H1 (cell line): ENCODE measurements around the gene COL5A1. TPM values are rescaled to one million over a fixed set of nuclear protein-coding genes. Genes with fewer than 3 reads are reported as not detected.

Source experiments
- CTCF ChIA-PET: fragments of 300-600 bp; sonication (Branson Sonifier 250); formaldehyde crosslinking; loops from one replicate; lab custom pipeline; 2021; ENCODE audit not compliant: partially characterized antibody; lab: Charles Lee
- POLR2A ChIA-PET: fragments of 300-600 bp; sonication (Branson Sonifier 250); formaldehyde crosslinking; loops from one replicate; lab custom pipeline; 2021; ENCODE audit warnings: inconsistent platforms; ENCODE audit not compliant: partially characterized antibody; lab: Charles Lee
- DNase-seq, 2 experiments: peaks; one replicate each; pipeline versions ENCODE4 v3.0.0 to v3.0.0-alpha.2; 2010 to 2022; ENCODE audit warnings: low spot score in 2 of 2, low read depth in 1 of 2, mixed read lengths in 1 of 2
- FAIRE-seq: peaks from 2 replicates; lab custom pipeline; 2011; peaks lifted over from hg19 to GRCh38; lab: Jason Lieb, UNC
- H2AFZ ChIP-seq: 2 replicates; pipeline ENCODE4 v1.8.1; 2012; ENCODE audit warnings: low read length, inconsistent platforms
- H2AK5ac ChIP-seq: 2 replicates; pipeline ENCODE4 v1.6.1; 2013; ENCODE audit warnings: low read depth, low read length
- H2BK120ac ChIP-seq: replicated peaks from 2 replicates; pipeline ENCODE3; 2013; ENCODE audit warnings: low read depth, low read length, inconsistent platforms
- H2BK12ac ChIP-seq: 2 replicates; pipeline ENCODE4 v1.6.1; 2013; ENCODE audit warnings: low read depth, low read length
- H2BK15ac ChIP-seq: 2 replicates; pipeline ENCODE4 v1.6.1; 2013; ENCODE audit warnings: low read length
- H2BK20ac ChIP-seq: 2 replicates; pipeline ENCODE4 v1.6.1; 2013; ENCODE audit warnings: low read length
- H2BK5ac ChIP-seq: 2 replicates; pipeline ENCODE4 v1.6.1; 2013; ENCODE audit warnings: low read depth, low read length
- H3K14ac ChIP-seq: 2 replicates; pipeline ENCODE4 v1.6.1; 2013; ENCODE audit warnings: inconsistent platforms; ENCODE audit not compliant: insufficient read length
- H3K18ac ChIP-seq: 2 replicates; pipeline ENCODE4 v1.6.1; 2013; ENCODE audit warnings: low read length; ENCODE audit errors: extremely low read depth
- H3K23ac ChIP-seq: 2 replicates; pipeline ENCODE4 v1.6.1; 2013; ENCODE audit warnings: inconsistent platforms; ENCODE audit not compliant: insufficient read length
- H3K23me2 ChIP-seq: 2 replicates; pipeline ENCODE4 v1.6.1; 2013; ENCODE audit warnings: low read depth, low read length
- H3K27ac ChIP-seq: 2 replicates; pipeline ENCODE4 v1.6.1; 2011; ENCODE audit warnings: low read depth, low read length, inconsistent platforms
- H3K27me3 ChIP-seq, 4 experiments: replicated peaks in 1 of 4; 1 replicate in 1 of 4; 2 replicates in 3 of 4; pipeline versions ENCODE4 v1.6.1 to v1.8.1; 2011 to 2013; ENCODE audit warnings: low read length in 3 of 4, mild to moderate bottlenecking in 3 of 4, inconsistent platforms in 2 of 4, mixed read lengths in 2 of 4, moderate library complexity in 1 of 4; ENCODE audit not compliant: control insufficient read depth in 3 of 4, insufficient read depth in 3 of 4; ENCODE audit errors: extremely low read depth in 1 of 4
- H3K36me3 ChIP-seq, 4 experiments: 2 replicates each; pipeline versions ENCODE4 v1.6.1 to v1.8.1; 2011 to 2013; ENCODE audit warnings: mild to moderate bottlenecking in 4 of 4, low read length in 3 of 4, moderate library complexity in 2 of 4, control low read depth in 1 of 4, inconsistent platforms in 1 of 4; ENCODE audit not compliant: insufficient read depth in 4 of 4, control insufficient read depth in 2 of 4
- H3K4ac ChIP-seq: replicated peaks from 2 replicates; pipeline ENCODE3; 2013; ENCODE audit warnings: low read length, low read depth, mixed read lengths, inconsistent platforms; ENCODE audit not compliant: insufficient read length
- H3K4me1 ChIP-seq, 4 experiments: replicated peaks in 1 of 4; 1 replicate in 1 of 4; 2 replicates in 3 of 4; pipeline versions ENCODE4 v1.6.1 to v1.8.1; 2011 to 2013; ENCODE audit warnings: low read length in 3 of 4, inconsistent platforms in 2 of 4, mixed read lengths in 1 of 4; ENCODE audit not compliant: insufficient read depth in 4 of 4, control insufficient read depth in 3 of 4
- H3K4me2 ChIP-seq, 2 experiments: 2 replicates each; pipeline versions ENCODE4 v1.6.1 to v1.8.1; 2011 to 2013; ENCODE audit warnings: low read depth in 2 of 2, low read length in 2 of 2, control low read depth in 1 of 2, inconsistent platforms in 1 of 2, mild to moderate bottlenecking in 1 of 2; ENCODE audit not compliant: insufficient read depth in 1 of 2
- H3K4me3 ChIP-seq, 4 experiments: fragments of 200-600, 300-600 bp in 1 of 4; sonication (generic), shearing (Covaris generic), sonication (Bioruptor Twin) in 1 of 4; 2 replicates each; pipeline versions ENCODE4 v1.5.1 to v1.8.1; 2011 to 2016; ENCODE audit warnings: low read length in 4 of 4, low read depth in 3 of 4, control low read depth in 2 of 4, inconsistent platforms in 2 of 4, mild to moderate bottlenecking in 2 of 4, mixed read lengths in 1 of 4, moderate library complexity in 1 of 4; ENCODE audit not compliant: insufficient read depth in 2 of 4; ENCODE audit errors: extremely low read depth in 1 of 4
- H3K56ac ChIP-seq: replicated peaks from 2 replicates; pipeline ENCODE3; 2013; ENCODE audit warnings: low read depth, mild to moderate bottlenecking, mixed read lengths, low read length, inconsistent platforms; ENCODE audit not compliant: insufficient read length
- H3K79me1 ChIP-seq: 2 replicates; pipeline ENCODE4 v1.6.1; 2013; ENCODE audit warnings: low read depth, low read length, control low read depth
- H3K79me2 ChIP-seq, 2 experiments: 2 replicates each; pipeline versions ENCODE4 v1.6.1 to v1.8.1; 2012 to 2013; ENCODE audit warnings: low read length in 2 of 2, mild to moderate bottlenecking in 2 of 2, inconsistent platforms in 1 of 2; ENCODE audit not compliant: insufficient read depth in 2 of 2, control insufficient read depth in 1 of 2
- H3K9ac ChIP-seq, 4 experiments: replicated peaks in 1 of 4; 1 replicate in 1 of 4; 2 replicates in 3 of 4; pipeline versions ENCODE4 v1.6.1 to v1.8.1; 2011 to 2013; ENCODE audit warnings: low read depth in 3 of 4, low read length in 3 of 4, control low read depth in 2 of 4, mild to moderate bottlenecking in 2 of 4, moderate library complexity in 2 of 4, inconsistent platforms in 1 of 4; ENCODE audit errors: extremely low read depth in 1 of 4
- H3K9me3 ChIP-seq, 2 experiments: 2 replicates each; pipeline versions ENCODE4 v1.6.1 to v1.8.1; 2012 to 2013; ENCODE audit warnings: mild to moderate bottlenecking in 2 of 2, moderate library complexity in 2 of 2, control low read depth in 1 of 2, inconsistent platforms in 1 of 2, low read depth in 1 of 2, low read length in 1 of 2, mixed read lengths in 1 of 2; ENCODE audit not compliant: insufficient read depth in 2 of 2
- H4K20me1 ChIP-seq, 2 experiments: replicated peaks in 1 of 2; 2 replicates each; pipeline versions ENCODE3 to v1.8.1; 2011 to 2013; ENCODE audit warnings: inconsistent platforms in 2 of 2, low read length in 2 of 2, mild to moderate bottlenecking in 1 of 2; ENCODE audit not compliant: insufficient read depth in 2 of 2, control insufficient read depth in 1 of 2
- H4K5ac ChIP-seq: 2 replicates; pipeline ENCODE4 v1.6.1; 2013; ENCODE audit warnings: low read length, low read depth, mixed read lengths, inconsistent platforms; ENCODE audit not compliant: insufficient read length
- H4K8ac ChIP-seq: 2 replicates; pipeline ENCODE4 v1.8.0; 2013; ENCODE audit warnings: mild to moderate bottlenecking, moderate library complexity, low read length, inconsistent platforms; ENCODE audit not compliant: insufficient read depth; ENCODE audit errors: extremely low read depth
- H4K91ac ChIP-seq: replicated peaks from 2 replicates; pipeline ENCODE3; 2013; ENCODE audit warnings: low read length, mixed read lengths, inconsistent platforms; ENCODE audit not compliant: insufficient read length
- E2F6 ChIP-seq: IDR thresholded peaks from 2 replicates; pipeline ENCODE4 v1.6.1; 2012; ENCODE audit warnings: inconsistent platforms
- EZH2 ChIP-seq: fragments of 200-600 bp; sonication (generic); IDR thresholded peaks from 2 replicates; pipeline ENCODE4 v1.7.1; 2012; ENCODE audit warnings: low read depth, mild to moderate bottlenecking, moderate library complexity, low read length, inconsistent platforms; ENCODE audit not compliant: severe bottlenecking
- GABPA ChIP-seq: IDR thresholded peaks from 2 replicates; pipeline ENCODE4 v1.6.1; 2011; ENCODE audit warnings: mild to moderate bottlenecking, low read length, moderate library complexity, borderline replicate concordance; ENCODE audit not compliant: insufficient read depth
- GTF2F1 ChIP-seq: IDR thresholded peaks from 2 replicates; pipeline ENCODE4 v1.6.1; 2012; ENCODE audit warnings: low read depth, low read length, improper control_type of control experiment, borderline replicate concordance
- NANOG ChIP-seq: IDR thresholded peaks from 2 replicates; pipeline ENCODE4 v1.6.1; 2011; ENCODE audit warnings: low read length, low read depth, mild to moderate bottlenecking, inconsistent platforms; ENCODE audit not compliant: insufficient read depth, poor library complexity, severe bottlenecking
- NRF1 ChIP-seq: IDR thresholded peaks from 2 replicates; pipeline ENCODE4 v1.6.1; 2011; ENCODE audit warnings: mild to moderate bottlenecking, low read depth, low read length, improper control_type of control experiment
- SIX5 ChIP-seq: IDR thresholded peaks from 2 replicates; pipeline ENCODE4 v1.6.1; 2011; ENCODE audit warnings: mild to moderate bottlenecking, low read depth, low read length
- SUZ12 ChIP-seq: fragments of 200-600 bp; sonication (generic); IDR thresholded peaks from 2 replicates; pipeline ENCODE4 v1.6.1; 2012; ENCODE audit warnings: mild to moderate bottlenecking, inconsistent platforms, low read length, moderate library complexity, mixed read lengths
- WGBS, 2 experiments: shearing (Covaris generic) in 1 of 2; methylation state at CpG; one replicate each; pipeline versions ENCODE4 v1.1.6 to v1.1.7; 2013 to 2015; ENCODE audit warnings: low lambda C conversion rate in 2 of 2, mixed read lengths in 2 of 2, inconsistent platforms in 1 of 2, low coverage in 1 of 2, missing lambda C conversion rate in 1 of 2; ENCODE audit not compliant: insufficient replicate concordance in 2 of 2, insufficient coverage in 1 of 2, insufficient read length in 1 of 2; ENCODE audit errors: extremely low coverage in 1 of 2, missing lambda C conversion rate in 1 of 2; 5-methylcytosine and 5-hydroxymethylcytosine counted together
- polyA plus RNA-seq, 7 experiments: library from polyadenylated mRNA; depleted of rRNA in 3 of 7; stranded (reverse) in 5 of 7; unstranded in 2 of 7; fragments of >200 nt in 5 of 7; fragments of 200-250 nt in 2 of 7; gene quantifications; 1 replicate in 5 of 7; 2 replicates in 1 of 7; 4 replicates in 1 of 7; pipeline versions ENCODE4 v1.2.1 to v1.2.3, GENCODE V29; 2011 to 2013; ENCODE audit warnings: missing spikeins in 2 of 7, mixed read lengths in 2 of 7
- total RNA-seq: library from RNA; stranded (reverse); fragmentation: NEBNext Ultra II Directional; extraction: Animal tissue kit (Norgen Biotek cat#: 25700); gene quantifications from 2 replicates; pipeline ENCODE4 v1.2.1, GENCODE V29; 2021

COL5A1 gene
- total and polyA plus RNA-seq, 2 of the 8 experiments (the other 6 are each of a cell fraction or from before 2014, with no cell fraction given) = 3.8 to 12.0 TPM

- ChIA-PET CTCF (interaction anchor here (1.1 to 2.1 kb wide), 3 partner anchors 55 to 146 kb away, joined by 3 to 8 read pairs (median 5); no protein-coding TSS in a partner anchor), POLR2A (interaction anchor here (1.1 kb wide), 1 partner anchor 27 kb away, joined by 3 read pairs; no protein-coding TSS in a partner anchor)
- no peak overlapping the region for H3K9ac ChIP-seq
- DNase-seq = no peak
- no peak overlapping the region for H2AK5ac ChIP-seq
- no peaks in the 10 kb centered on the region for H3K4me1 ChIP-seq
- H3K36me3 ChIP-seq = no peaks in the 10 kb centered on the region
- H2BK15ac ChIP-seq = no peak overlapping the region
- no peak overlapping the region for H3K4me2 ChIP-seq
- H4K5ac ChIP-seq = no peak overlapping the region
- no peak overlapping the region for H3K27ac ChIP-seq
- H3K23ac ChIP-seq = no peak overlapping the region
- H3K56ac ChIP-seq = no peak overlapping the region
- H3K79me1 ChIP-seq = no peaks in the 10 kb centered on the region
- TF ChIP-seq NRF1 (no peak), GABPA (no peak), SUZ12 (no peak), E2F6 (no peak), GTF2F1 (no peak), EZH2 (no peak), SIX5 (no peak), NANOG (no peak)
- H3K14ac ChIP-seq = no peak overlapping the region
- H2BK5ac ChIP-seq = no peak overlapping the region
- no peak overlapping the region for H2BK12ac ChIP-seq
- no peak overlapping the region for H2AFZ ChIP-seq
- H3K79me2 ChIP-seq = no peaks in the 10 kb centered on the region
- no peak overlapping the region for H2BK120ac ChIP-seq
- H3K23me2 ChIP-seq = no peaks in the 10 kb centered on the region
- H4K91ac ChIP-seq = no peak overlapping the region
- no peak overlapping the region for H3K4me3 ChIP-seq
- H3K18ac ChIP-seq = no peak overlapping the region
- H2BK20ac ChIP-seq = no peak overlapping the region
- no peaks in the 10 kb centered on the region for H4K20me1 ChIP-seq
- H3K4ac ChIP-seq = peak overlapping the region; percentile 44
- no peaks in the 10 kb centered on the region for H3K27me3 ChIP-seq
- no peak for FAIRE-seq
- 93% methylated on average over 13 of the region's 19 CpGs; no CpG with 5 or more reads in 1 of the 2 experiments for WGBS, 2 experiments
- H3K9me3 ChIP-seq = no peaks in the 10 kb centered on the region
- H4K8ac ChIP-seq = peak overlapping the region; percentile 59; the same call in 1 of the 2 replicates
Observed at GRCh38 chr9:134836406-134836970, 194.9 kb downstream of the COL5A1 start.
